Globus pallidus (tissue), 1 donor: Measurements from ENCODE around the gene CEMIP.
A peak's percentile ranks its signal among the peaks of the same experiment; 100 is the strongest.
"Not testable (repeated sequence)": the region's sequence is repeated elsewhere in the genome, so short reads cannot be mapped to it uniquely, and the experiment has no call there.

Experiments
- DNase-seq: peaks from one replicate; pipeline ENCODE4 v3.0.0-alpha.2; 2015; ENCODE audit warnings: low spot score

Gene CEMIP

GRCh38 chr15:80758130-80758745, 20.9 kb upstream of the CEMIP start:
- DNase-seq = no peak

- DNase-seq = no peak
These were observed 18.2 kb upstream of the CEMIP start for GRCh38 chr15:80760960-80761359.

GRCh38 chr15:80761754-80762153, 17.4 kb upstream of the CEMIP start:
- no peak for DNase-seq

- not testable (repeated sequence) for DNase-seq
These were observed 15.9 kb upstream of the CEMIP start for GRCh38 chr15:80763235-80763634.

- DNase-seq = no peak
These were observed 14.6 kb upstream of the CEMIP start for GRCh38 chr15:80764535-80764934.

- DNase-seq = no peak
These were observed 12.9 kb upstream of the CEMIP start for GRCh38 chr15:80766275-80766674.

- no peak for DNase-seq
These were observed 11.0 kb upstream of the CEMIP start for GRCh38 chr15:80768158-80768557.

- DNase-seq = no peak
These were observed 9.9 kb upstream of the CEMIP start for GRCh38 chr15:80769153-80769828.

GRCh38 chr15:80769829-80770705, 9.1 kb upstream of the CEMIP start:
- DNase-seq = no peak

- DNase-seq = no peak
These were observed 6.0 kb upstream of the CEMIP start for GRCh38 chr15:80773122-80773551.

- no peak for DNase-seq
These were observed 5.3 kb upstream of the CEMIP start for GRCh38 chr15:80773792-80774352.

GRCh38 chr15:80774486-80774885, 4.7 kb upstream of the CEMIP start:
- DNase-seq = no peak

GRCh38 chr15:80775338-80775737, 3.8 kb upstream of the CEMIP start:
- DNase-seq = no peak

- DNase-seq = peak; percentile 71
These were observed 2.6 kb upstream of the CEMIP start for GRCh38 chr15:80776420-80777045.

- DNase-seq = no peak
These were observed 2.0 kb upstream of the CEMIP start for GRCh38 chr15:80777137-80777536.

- no peak for DNase-seq
These were observed 1.1 kb upstream of the CEMIP start for GRCh38 chr15:80777826-80778620.

- no peak for DNase-seq
These were observed 578 bp upstream of the CEMIP start for GRCh38 chr15:80778621-80778963.

GRCh38 chr15:80779658-80780415, 667 bp downstream of the CEMIP start:
- DNase-seq = no peak

- DNase-seq = no peak
These were observed 1.4 kb downstream of the CEMIP start for GRCh38 chr15:80780416-80781221.

GRCh38 chr15:80783260-80783659, 4.1 kb downstream of the CEMIP start:
- no peak for DNase-seq
